Thoracic aorta (tissue), 2 donors: Measurements from ENCODE around the gene TSEN34. TPM values are rescaled to one million over a fixed set of nuclear protein-coding genes. Genes with fewer than 3 reads are reported as not detected.
"Not testable (repeated sequence)": the region's sequence is repeated elsewhere in the genome, so short reads cannot be mapped to it uniquely, and the experiment has no call there.

ENCODE experiments used
- ATAC-seq: fragments of 150-250 bp; one replicate; pipeline ENCODE4 v1.8.0; 2017; ENCODE audit warnings: low read depth; ENCODE audit not compliant: insufficient number of reproducible peaks, low FRiP score
- DNase-seq: peaks from one replicate; pipeline ENCODE4 v3.0.0-alpha.2; 2020; ENCODE audit warnings: low spot score
- H3K27ac ChIP-seq, 2 donors: fragments of 200-600 bp; sonication (generic); 1 replicate in 1 of 2; 2 replicates in 1 of 2; pipeline ENCODE4 v1.5.1; 2016; ENCODE audit warnings: mild to moderate bottlenecking in 2 of 2, moderate library complexity in 2 of 2
- H3K27me3 ChIP-seq: fragments of 200-600 bp; sonication (generic); replicated peaks from 2 replicates; pipeline ENCODE4 v1.6.0; 2016; ENCODE audit warnings: mild to moderate bottlenecking; ENCODE audit not compliant: insufficient read depth
- H3K36me3 ChIP-seq: fragments of 200-600 bp; sonication (generic); one replicate; pipeline ENCODE4 v1.5.1; 2016
- H3K4me1 ChIP-seq, 2 donors: fragments of 200-600 bp; sonication (generic); 1 replicate in 1 of 2; 2 replicates in 1 of 2; pipeline versions ENCODE4 v1.5.1 to v1.6.0; 2016; ENCODE audit warnings: low read depth in 2 of 2, mild to moderate bottlenecking in 1 of 2; ENCODE audit not compliant: control insufficient read depth in 1 of 2
- H3K4me3 ChIP-seq: fragments of 200-600 bp; sonication (generic); 2 replicates; pipeline ENCODE4 v1.5.1; 2016; ENCODE audit warnings: mild to moderate bottlenecking
- H3K9me3 ChIP-seq: fragments of 200-600 bp; sonication (generic); 2 replicates; pipeline ENCODE4 v1.5.1; 2016
- total RNA-seq, 2 donors: library from RNA; depleted of rRNA; stranded (reverse); fragments of >200 nt; gene quantifications; one replicate each; pipeline versions ENCODE4 v1.1.0 to v1.2.3, GENCODE V29; 2016

The TSEN34 gene
- total RNA-seq, 2 donors from 2014 or later = 38.5 to 60.7 TPM

GRCh38 chr19:54242646-54243045, 51.5 kb downstream of the TSEN34 start, which contains the start of gene LILRA6:
Gene LILRA6 (minus strand): TSS chr19:54242790.
- not testable (repeated sequence) for DNase-seq, H3K27ac ChIP-seq, H3K4me1 ChIP-seq, H3K36me3 ChIP-seq, H3K9me3 ChIP-seq, ATAC-seq, H3K4me3 ChIP-seq, H3K27me3 ChIP-seq

DNA sequence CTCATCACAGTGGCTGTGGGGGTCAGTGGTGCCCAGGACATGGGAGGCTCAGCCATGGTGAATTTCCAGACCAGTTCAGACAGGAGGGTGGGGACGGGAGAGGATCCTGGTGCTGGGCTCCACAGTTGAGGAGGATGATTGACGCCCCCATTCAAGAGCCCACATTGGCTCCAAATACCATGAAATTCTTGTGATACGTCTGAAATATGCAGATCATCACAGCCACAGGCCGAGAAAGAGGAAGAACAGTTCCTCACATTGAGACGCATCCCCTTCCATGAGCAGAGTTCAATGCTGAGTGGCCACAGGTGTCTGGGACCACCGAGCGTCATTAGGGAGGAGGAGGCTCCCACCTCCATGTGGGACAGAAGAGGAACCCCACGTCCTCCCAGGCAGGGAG, 52.7 kb downstream of the TSEN34 start:
- H3K4me1 ChIP-seq, H3K27ac ChIP-seq, DNase-seq, H3K27me3 ChIP-seq, H3K9me3 ChIP-seq, ATAC-seq, H3K4me3 ChIP-seq, H3K36me3 ChIP-seq: not testable (repeated sequence)

Other genes with a start within 250 kb of the TSEN34 start
- not detected for gene CACNG8, start 228.4 kb upstream of the TSEN34 start, total RNA-seq
- not detected for gene CACNG6, start 199.7 kb upstream of the TSEN34 start, total RNA-seq
- gene VSTM1, start 127.4 kb upstream of the TSEN34 start, total RNA-seq = not detected
- not detected for gene TARM1, start 109.9 kb upstream of the TSEN34 start, total RNA-seq
- gene OSCAR, start 90.5 kb upstream of the TSEN34 start, total RNA-seq = 1 to 10 TPM; 4.6 to 8.0 TPM
- gene NDUFA3, start 88.5 kb upstream of the TSEN34 start, total RNA-seq = 10 to 100 TPM; 13.0 to 16.6 TPM
- gene TFPT, start 75.7 kb upstream of the TSEN34 start, total RNA-seq = 1 to 10 TPM; 8.7 to 8.8 TPM
- 10 to 100 TPM; 48.2 to 54.3 TPM for gene PRPF31, start 75.6 kb upstream of the TSEN34 start, total RNA-seq
- 10 to 100 TPM; 20.8 to 28.1 TPM for gene CNOT3, start 53.5 kb upstream of the TSEN34 start, total RNA-seq
- gene LENG1, start 31.6 kb upstream of the TSEN34 start, total RNA-seq = 1 to 10 TPM; 7.6 to 8.0 TPM
- gene TMC4, start 18.1 kb upstream of the TSEN34 start, total RNA-seq = 1 to 10 TPM in 1 of 2 donors, under 1 TPM in 1; 0.41 to 7.8 TPM
- 10 to 100 TPM; 46.0 to 61.1 TPM for gene MBOAT7, start 1.7 kb upstream of the TSEN34 start, total RNA-seq
- 1,000 to 10,000 TPM; 1,017 to 1,395 TPM for gene RPS9, start 9.6 kb downstream of the TSEN34 start, total RNA-seq
- 10 to 100 TPM; 21.9 to 71.5 TPM for gene LILRB3, start 31.7 kb downstream of the TSEN34 start, total RNA-seq
- gene LILRA6, start 51.5 kb downstream of the TSEN34 start, total RNA-seq = 1 to 10 TPM; 4.6 to 5.2 TPM
- gene LILRB5, start 66.0 kb downstream of the TSEN34 start, total RNA-seq = 10 to 100 TPM; 17.6 to 60.4 TPM
- 10 to 100 TPM; 11.1 to 13.7 TPM for gene LILRB2, start 89.8 kb downstream of the TSEN34 start, total RNA-seq
- 10 to 100 TPM in 1 of 2 donors, 1 to 10 TPM in 1; 9.6 to 12.2 TPM for gene LILRA5, start 121.9 kb downstream of the TSEN34 start, total RNA-seq
- not detected for gene LILRA4, start 147.9 kb downstream of the TSEN34 start, total RNA-seq
- gene LAIR1, start 173.6 kb downstream of the TSEN34 start, total RNA-seq = 10 to 100 TPM; 31.2 to 64.7 TPM
- not detected for gene TTYH1, start 224.2 kb downstream of the TSEN34 start, total RNA-seq